ENCODE measurements around the gene DENND11. TPM values are rescaled to one million over a fixed set of nuclear protein-coding genes. Genes with fewer than 3 reads are reported as not detected.

The DENND11 gene, protein sequence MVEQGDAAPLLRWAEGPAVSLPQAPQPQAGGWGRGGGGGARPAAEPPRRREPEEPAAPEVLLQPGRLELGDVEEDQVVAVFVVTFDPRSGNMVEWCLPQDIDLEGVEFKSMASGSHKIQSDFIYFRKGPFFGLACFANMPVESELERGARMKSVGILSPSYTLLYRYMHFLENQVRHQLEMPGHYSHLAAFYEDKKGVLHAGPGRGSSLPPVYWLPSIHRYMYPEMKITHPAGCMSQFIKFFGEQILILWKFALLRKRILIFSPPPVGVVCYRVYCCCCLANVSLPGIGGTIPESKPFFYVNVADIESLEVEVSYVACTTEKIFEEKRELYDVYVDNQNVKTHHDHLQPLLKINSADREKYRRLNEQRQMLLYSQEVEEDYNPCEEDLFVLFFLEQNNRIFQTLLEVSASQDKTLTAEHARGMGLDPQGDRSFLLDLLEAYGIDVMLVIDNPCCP
- total RNA-seq: 55.6 and 155 TPM in 2 replicates

DNA sequence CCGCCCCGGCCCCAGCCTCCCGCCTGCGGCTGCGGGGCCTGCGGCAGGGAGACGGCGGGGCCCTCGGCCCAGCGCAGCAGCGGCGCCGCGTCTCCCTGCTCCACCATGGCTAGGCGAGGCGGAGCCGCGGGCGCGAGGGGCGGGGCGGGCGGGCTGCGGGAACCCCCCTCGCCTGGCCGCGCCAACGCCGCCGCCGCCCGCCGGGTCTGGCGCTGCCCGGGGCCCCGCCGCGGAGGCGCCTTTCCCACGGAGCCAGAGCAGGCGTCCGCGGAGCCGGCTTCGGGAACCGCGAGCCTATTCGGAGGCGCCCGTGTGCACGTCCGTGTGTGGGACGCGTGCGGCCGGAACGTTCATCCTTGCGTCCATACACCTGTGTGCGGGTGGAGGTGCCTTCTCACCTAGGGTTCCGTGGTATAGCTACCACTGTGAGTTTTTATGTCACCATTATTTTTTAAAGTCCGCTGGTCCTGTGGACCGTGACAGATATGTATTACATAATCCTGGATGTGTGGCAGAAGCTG is at the start of gene DENND11:
Gene DENND11 (minus strand): TSS at position 120 of the 521 bp plus-strand sequence. CDS start 13 bp downstream, at position 107.

DNA sequence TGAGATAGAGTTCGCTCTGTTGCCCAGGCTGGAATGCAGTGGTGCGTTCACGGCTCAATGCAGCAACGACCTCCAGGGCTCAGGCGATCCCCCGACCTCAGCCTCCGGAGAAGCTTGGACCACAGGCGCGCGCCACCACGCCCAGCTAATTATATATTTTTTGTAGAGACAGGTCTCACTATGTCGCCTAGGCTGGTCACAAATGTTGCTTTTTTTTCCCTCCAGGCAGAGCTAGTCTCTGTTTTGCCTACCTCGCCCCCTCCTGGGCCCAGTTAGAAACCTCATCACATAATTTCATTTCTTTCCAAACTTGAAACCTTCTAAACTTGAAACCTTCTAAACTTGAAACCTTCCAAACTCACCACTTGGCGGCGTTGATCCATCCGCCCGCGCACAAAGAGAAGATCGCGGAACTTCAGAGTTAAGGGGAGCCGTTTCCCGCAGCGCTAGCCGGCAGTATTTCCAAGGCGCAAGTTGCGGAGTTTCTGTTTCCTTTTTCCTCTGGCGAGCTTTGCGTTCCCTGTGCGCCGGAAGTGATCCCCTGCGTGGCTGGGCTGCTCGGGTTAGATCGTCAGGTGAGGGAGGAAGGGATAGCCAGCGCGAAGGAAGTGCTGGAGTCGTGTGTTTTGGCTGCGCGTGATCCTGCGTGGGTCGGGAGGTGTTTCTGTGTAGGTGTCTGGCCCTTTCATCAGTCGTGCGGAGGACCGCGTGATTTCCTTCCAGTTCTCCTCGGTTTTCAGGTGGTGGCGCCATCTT is 36.0 kb upstream of the DENND11 start, which contains the start of gene SSBP1:
Gene SSBP1 (plus strand): TSS at position 523 of the 756 bp plus-strand sequence. CDS start 809 bp downstream, outside the sequence.

DNA sequence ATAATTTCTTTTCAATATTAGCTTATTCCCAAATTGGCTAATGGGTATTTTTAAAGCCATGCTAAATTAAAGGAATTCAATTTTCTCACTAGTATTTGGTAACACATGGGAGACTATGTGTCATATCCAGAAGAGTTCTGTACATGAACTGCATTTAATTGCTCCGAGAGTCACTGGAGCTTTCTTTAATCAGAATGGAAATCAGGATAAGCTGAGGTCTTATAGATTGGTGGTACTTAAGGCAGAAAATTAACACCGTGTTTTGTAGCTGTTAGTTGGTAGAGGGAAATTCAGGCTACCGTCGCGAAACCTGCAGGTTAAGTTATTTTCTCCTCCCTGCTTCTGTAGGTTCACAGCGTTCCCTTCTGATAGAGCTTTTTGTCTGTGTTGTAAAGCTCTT is 6.4 kb upstream of the DENND11 start, which contains the start of gene WEE2:
Gene WEE2 (plus strand): TSS at position 3 of the 400 bp plus-strand sequence. CDS start 406 bp downstream, outside the sequence.

Other genes with a start within 250 kb of the DENND11 start
- gene AGK, start 150.8 kb downstream of the DENND11 start, total RNA-seq: 28.6 and 29.0 TPM in 2 replicates
- not detected in 2 replicates for gene WEE2, start 6.2 kb upstream of the DENND11 start, total RNA-seq
- 207 and 289 TPM in 2 replicates for gene SSBP1, start 36.2 kb upstream of the DENND11 start, total RNA-seq
- gene TAS2R3, start 61.9 kb upstream of the DENND11 start, total RNA-seq: 0.32 and 0.76 TPM in 2 replicates
- 0.32 and 1.1 TPM in 2 replicates for gene TAS2R4, start 74.5 kb upstream of the DENND11 start, total RNA-seq
- gene TAS2R5, start 88.1 kb upstream of the DENND11 start, total RNA-seq: 0.32 and 2.3 TPM in 2 replicates
- not detected in 2 replicates for gene PRSS37, start 139.3 kb upstream of the DENND11 start, total RNA-seq
- gene OR9A4, start 214.2 kb upstream of the DENND11 start, total RNA-seq: not detected in 2 replicates
- gene CLEC5A, start 244.8 kb upstream of the DENND11 start, total RNA-seq: not detected in 2 replicates

All from epithelial cell of umbilical artery (primary cell).